Lower leg skin (tissue), 4 donors: ENCODE data around the gene SELENOV. TPM values are rescaled to one million over a fixed set of nuclear protein-coding genes. Genes with fewer than 3 reads are reported as not detected.

Experiments
- DNase-seq, 2 donors: peaks; one replicate each; pipeline ENCODE4 v3.0.0-alpha.2; 2019; ENCODE audit warnings: low spot score in 2 of 2
- H3K4me3 ChIP-seq: fragments of 200-600 bp; sonication (generic); 2 replicates; pipeline ENCODE4 v1.5.1; 2017; ENCODE audit warnings: mild to moderate bottlenecking, low read depth; ENCODE audit not compliant: poor library complexity, severe bottlenecking
- CTCF ChIP-seq, 3 donors: fragments of 450-650 bp; IDR thresholded peaks; one replicate each; pipeline ENCODE4 v1.5.1; 2016; ENCODE audit warnings: antibody characterized with exemption in 3 of 3, mild to moderate bottlenecking in 3 of 3, moderate library complexity in 2 of 3
- POLR2A ChIP-seq, 2 donors: fragments of 450-650 bp; IDR thresholded peaks; one replicate each; pipeline ENCODE4 v1.6.1; 2016 to 2017; ENCODE audit warnings: antibody characterized with exemption in 2 of 2, mild to moderate bottlenecking in 1 of 2, moderate library complexity in 1 of 2
- WGBS, 2 donors: methylation state at CpG; one replicate each; pipeline ENCODE4 v1.1.5; 2018; 5-methylcytosine and 5-hydroxymethylcytosine counted together
- intact Hi-C: fragments of 100-400 bp; cut with DNase I; formaldehyde crosslinking; loops from one replicate; pipeline ENCODE4 v1.15.0; 2023; ENCODE audit warnings: low total_unique reads
- total RNA-seq, 4 donors: library from RNA; depleted of rRNA; stranded (reverse); fragments of >200 nt; gene quantifications; one replicate each; pipeline ENCODE4 v1.1.0, GENCODE V29; 2016

Gene SELENOV
- total RNA-seq, 4 donors from 2014 or later: not detected

- TF ChIP-seq POLR2A (IDR thresholded peaks at IDR 0.05) (no peak), CTCF (IDR thresholded peaks at IDR 0.05) (no peak)
- no peak for DNase-seq
- intact Hi-C loops: no loop called here
- H3K4me3 ChIP-seq: no peak overlapping the region
- 95% methylated on average over 3 of the region's 3 CpGs for WGBS, 2 donors
Measured at GRCh38 chr19:39525205-39525604, 10.3 kb downstream of the SELENOV start.

DNA sequence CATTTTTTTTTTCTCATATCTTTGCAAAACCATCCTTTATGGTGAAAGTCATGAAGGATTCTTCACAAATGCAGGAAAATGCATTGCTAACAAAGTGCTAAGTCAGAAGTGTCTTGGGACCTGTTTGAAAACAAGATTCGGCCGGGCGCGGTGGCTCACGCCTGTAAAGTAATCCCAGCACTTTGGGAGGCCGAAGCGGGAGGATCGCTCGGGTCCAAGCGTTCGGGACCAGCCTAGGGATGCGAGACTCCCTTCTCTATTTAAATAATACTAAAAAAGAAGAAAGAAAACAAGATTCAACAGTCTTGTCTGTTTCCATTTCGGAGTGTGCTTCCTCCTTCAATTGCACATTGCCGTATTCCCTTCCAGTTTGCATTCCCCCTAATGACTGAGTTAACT is 16.9 kb downstream of the SELENOV start:
- WGBS, 2 donors: 43 to 46% methylated on average over 14 of the region's 14 CpGs
- intact Hi-C loops: loop anchor here (10.0 kb wide), 1 partner anchor 87 kb away; the partner anchor contains the start of gene SUPT5H

GRCh38 chr19:39532233-39533002 is 17.5 kb downstream of the SELENOV start, which contains the start of gene EID2B:
EID2B (minus strand) TSS chr19:39532852; CDS start chr19:39532802, 50 bp downstream.
- WGBS, 2 donors: 1% methylated on average over 26 to 48 of the region's 65 CpGs
- intact Hi-C loops: loop anchor here (10.0 kb wide), 1 partner anchor 88 kb away; the partner anchor contains the start of gene SUPT5H
- peak within 1 kb of the TSS; percentile 62 for H3K4me3 ChIP-seq

More for the DNA sequence above, 16.9 kb downstream of the SELENOV start:
- TF ChIP-seq POLR2A (IDR thresholded peaks at IDR 0.05) (no peak), CTCF (IDR thresholded peaks at IDR 0.05) (no peak)
- peak overlapping the region; percentile 62 for H3K4me3 ChIP-seq
- DNase-seq: no peak

DNA sequence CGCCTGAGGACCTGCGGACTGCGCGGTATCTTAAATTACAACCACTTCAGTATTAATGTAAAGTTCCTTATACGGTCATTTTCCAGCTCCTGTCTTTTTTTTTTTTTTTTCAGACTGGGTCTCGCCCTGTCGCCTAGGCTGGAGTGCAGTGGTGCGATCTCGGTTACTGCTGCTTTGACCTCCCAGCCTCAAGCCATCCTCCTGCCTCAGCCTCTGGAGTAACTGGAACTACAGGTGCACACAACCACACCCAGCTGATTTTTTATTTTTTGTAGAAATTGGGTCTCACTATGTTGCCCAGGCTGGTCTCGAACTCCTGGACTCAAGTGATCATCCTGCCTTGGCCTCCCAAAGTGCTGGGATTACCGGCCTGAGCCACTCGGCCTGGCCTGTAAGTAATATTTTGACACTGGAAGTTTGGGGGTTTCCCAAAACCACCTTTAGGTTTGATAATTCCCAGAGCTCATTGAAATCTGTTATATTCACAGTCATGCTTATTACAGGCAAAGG is 18.1 kb downstream of the SELENOV start:
- no peak for TF ChIP-seq POLR2A (IDR thresholded peaks at IDR 0.05)
- no peak for TF ChIP-seq CTCF (IDR thresholded peaks at IDR 0.05)
- intact Hi-C loops: loop anchor here (10.0 kb wide), 1 partner anchor 88 kb away; the partner anchor contains the start of gene SUPT5H
- H3K4me3 ChIP-seq: no peak overlapping the region
- no peak for DNase-seq
- WGBS, 2 donors: 13 to 24% methylated on average over 12 of the region's 12 CpGs

More at GRCh38 chr19:39532233-39533002, 17.5 kb downstream of the SELENOV start, which contains the start of gene EID2B:
- TF ChIP-seq POLR2A (IDR thresholded peaks at IDR 0.05) (peak in 1 of 2 donors; percentile 13), CTCF (IDR thresholded peaks at IDR 0.05) (peak in 2 of 3 donors; percentile 93 to 97)
- peak; percentile 91 to 99 for DNase-seq

DNA sequence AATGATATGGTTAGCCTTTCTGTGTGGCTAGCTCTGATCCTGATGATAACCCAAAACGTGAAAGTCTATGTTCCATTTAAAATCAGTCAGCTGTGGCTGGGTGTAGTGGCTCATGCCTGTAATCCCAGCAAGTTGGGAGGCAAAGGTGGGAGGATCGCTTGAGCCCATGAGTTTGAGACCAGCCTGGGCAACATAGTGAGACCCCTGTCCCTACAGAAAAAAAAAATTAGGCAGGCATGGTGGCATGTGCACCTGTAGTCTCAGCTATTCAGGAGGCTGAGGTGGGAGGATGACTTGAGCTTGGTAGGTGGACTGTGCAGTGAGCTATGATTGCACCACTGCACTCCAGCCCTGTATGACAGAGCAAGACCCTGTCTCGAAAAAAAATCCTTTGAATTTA is 18.9 kb downstream of the SELENOV start:
- TF ChIP-seq POLR2A (IDR thresholded peaks at IDR 0.05) (no peak), CTCF (IDR thresholded peaks at IDR 0.05) (no peak)
- intact Hi-C loops: loop anchor here (10.0 kb wide), 1 partner anchor 89 kb away; the partner anchor contains the start of gene SUPT5H
- no peak for DNase-seq
- no peak overlapping the region for H3K4me3 ChIP-seq
- WGBS, 2 donors: 68% methylated on average over 3 of the region's 3 CpGs
